ENCODE measurements around the gene ARHGAP31. TPM values are rescaled to one million over a fixed set of nuclear protein-coding genes. Genes with fewer than 3 reads are reported as not detected.

Gene ARHGAP31
- total RNA-seq, 1 experiment from 2014 or later, result 12.0 TPM

DNA sequence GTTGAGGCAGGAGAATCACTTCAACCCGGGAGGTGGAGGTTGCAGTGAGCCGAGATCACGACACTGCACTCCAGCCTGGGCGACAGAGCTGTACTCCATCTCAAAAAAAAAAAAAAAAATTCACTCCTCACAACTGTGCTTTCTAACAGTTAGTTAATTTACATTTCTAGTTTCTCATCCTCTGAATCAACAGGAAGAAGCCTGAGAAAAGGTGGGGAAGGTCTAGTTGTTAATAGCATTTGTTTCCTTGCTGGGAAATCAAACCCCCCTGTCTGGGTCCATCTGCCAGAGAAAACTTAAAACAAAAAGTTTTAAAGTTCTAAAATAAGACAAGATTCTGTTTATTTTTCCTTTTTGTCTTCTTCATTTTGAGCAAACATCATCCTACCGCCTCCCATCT, 106.9 kb downstream of the ARHGAP31 start:
- no peak for DNase-seq (ENCODE audit: low spot score)

DNA sequence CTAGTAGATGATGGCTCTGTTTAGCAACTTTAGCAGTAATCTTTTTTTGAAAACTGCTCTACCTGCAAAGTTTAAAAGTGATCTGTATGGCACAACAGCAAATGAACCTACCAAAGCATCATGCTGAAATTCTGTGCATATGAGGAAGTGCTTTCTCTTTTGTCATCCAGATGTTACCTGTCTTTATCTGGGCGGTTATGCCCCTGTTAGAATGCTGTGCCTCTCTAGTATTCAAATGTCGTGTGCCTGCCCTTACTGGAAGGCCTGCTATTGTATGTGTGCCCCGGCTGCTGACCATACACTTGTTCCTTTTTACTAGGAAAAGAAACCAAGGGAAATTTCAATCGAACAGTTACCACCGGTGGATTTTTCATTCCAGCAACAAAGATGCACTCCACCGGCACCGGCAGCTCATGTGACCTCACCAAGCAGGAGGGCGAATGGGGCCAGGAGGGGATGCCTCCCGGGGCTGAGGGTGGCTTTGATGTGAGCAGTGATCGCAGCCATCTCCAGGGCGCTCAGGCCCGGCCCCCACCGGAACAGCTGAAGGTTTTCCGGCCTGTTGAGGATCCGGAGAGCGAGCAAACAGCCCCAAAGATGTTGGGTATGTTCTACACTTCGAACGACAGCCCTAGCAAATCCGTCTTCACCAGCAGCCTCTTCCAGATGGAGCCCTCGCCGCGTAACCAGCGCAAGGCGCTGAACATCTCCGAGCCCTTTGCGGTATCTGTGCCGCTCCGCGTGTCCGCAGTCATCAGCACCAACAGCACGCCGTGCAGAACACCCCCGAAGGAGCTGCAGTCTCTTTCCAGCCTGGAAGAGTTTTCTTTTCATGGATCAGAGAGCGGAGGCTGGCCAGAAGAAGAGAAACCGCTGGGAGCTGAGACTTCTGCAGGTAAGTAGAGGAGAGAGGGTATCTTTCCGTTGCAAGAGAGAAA, 107.6 kb downstream of the ARHGAP31 start:
- ChIA-PET POLR2A (ENCODE audit: low non-redundant PET) (no interaction called here), CTCF (no interaction called here)
- TF ChIP-seq EZH2 (IDR thresholded peaks at IDR 0.05; ENCODE audit: borderline replicate concordance, low read depth, low read length, poor library complexity, severe bottlenecking), result no peak
- TF ChIP-seq, protein P1, sequence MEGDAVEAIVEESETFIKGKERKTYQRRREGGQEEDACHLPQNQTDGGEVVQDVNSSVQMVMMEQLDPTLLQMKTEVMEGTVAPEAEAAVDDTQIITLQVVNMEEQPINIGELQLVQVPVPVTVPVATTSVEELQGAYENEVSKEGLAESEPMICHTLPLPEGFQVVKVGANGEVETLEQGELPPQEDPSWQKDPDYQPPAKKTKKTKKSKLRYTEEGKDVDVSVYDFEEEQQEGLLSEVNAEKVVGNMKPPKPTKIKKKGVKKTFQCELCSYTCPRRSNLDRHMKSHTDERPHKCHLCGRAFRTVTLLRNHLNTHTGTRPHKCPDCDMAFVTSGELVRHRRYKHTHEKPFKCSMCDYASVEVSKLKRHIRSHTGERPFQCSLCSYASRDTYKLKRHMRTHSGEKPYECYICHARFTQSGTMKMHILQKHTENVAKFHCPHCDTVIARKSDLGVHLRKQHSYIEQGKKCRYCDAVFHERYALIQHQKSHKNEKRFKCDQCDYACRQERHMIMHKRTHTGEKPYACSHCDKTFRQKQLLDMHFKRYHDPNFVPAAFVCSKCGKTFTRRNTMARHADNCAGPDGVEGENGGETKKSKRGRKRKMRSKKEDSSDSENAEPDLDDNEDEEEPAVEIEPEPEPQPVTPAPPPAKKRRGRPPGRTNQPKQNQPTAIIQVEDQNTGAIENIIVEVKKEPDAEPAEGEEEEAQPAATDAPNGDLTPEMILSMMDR (conservative IDR thresholded peaks at IDR 0.05; ENCODE audit: low read depth, low read length), result no peak
- DNase-seq (ENCODE audit: low spot score), result no peak
- Histone ChIP-seq H3K27ac (ENCODE audit: low read depth, low read length, poor library complexity, severe bottlenecking) (no peak overlapping the region), H3K9me3 (ENCODE audit: low read depth, low read length, poor library complexity, severe bottlenecking) (no peaks in the 10 kb centered on the region), H3K4me1 (ENCODE audit: insufficient read depth, low read length, poor library complexity, severe bottlenecking) (no peaks in the 10 kb centered on the region), H3K36me3 (ENCODE audit: insufficient read depth, low read length, poor library complexity, severe bottlenecking) (no peaks in the 10 kb centered on the region), H3K4me3 (ENCODE audit: low read depth, low read length, poor library complexity, severe bottlenecking) (no peak overlapping the region), H3K27me3 (replicated peaks; ENCODE audit: insufficient read depth, low read depth, low read length, poor library complexity) (no peaks in the 10 kb centered on the region)
- intact Hi-C loops (cut with micrococcal nuclease; ENCODE audit: unreplicated experiment), result no loop called here
- no TSS peak for BruUV-seq (replicated peaks)

More for the DNA sequence above, 106.9 kb downstream of the ARHGAP31 start:
- Histone ChIP-seq H3K4me1 (ENCODE audit: insufficient read depth, low read length, poor library complexity, severe bottlenecking) (no peaks in the 10 kb centered on the region), H3K9me3 (ENCODE audit: low read depth, low read length, poor library complexity, severe bottlenecking) (no peaks in the 10 kb centered on the region), H3K27me3 (replicated peaks; ENCODE audit: insufficient read depth, low read depth, low read length, poor library complexity) (no peaks in the 10 kb centered on the region), H3K36me3 (ENCODE audit: insufficient read depth, low read length, poor library complexity, severe bottlenecking) (no peaks in the 10 kb centered on the region), H3K4me3 (ENCODE audit: low read depth, low read length, poor library complexity, severe bottlenecking) (no peak overlapping the region), H3K27ac (ENCODE audit: low read depth, low read length, poor library complexity, severe bottlenecking) (no peak overlapping the region)
- ChIA-PET CTCF (no interaction called here), POLR2A (ENCODE audit: low non-redundant PET) (no interaction called here)
- TF ChIP-seq, protein P1 (conservative IDR thresholded peaks at IDR 0.05; ENCODE audit: low read depth, low read length), result no peak
- TF ChIP-seq EZH2 (IDR thresholded peaks at IDR 0.05; ENCODE audit: borderline replicate concordance, low read depth, low read length, poor library complexity, severe bottlenecking), result no peak
- intact Hi-C loops (cut with micrococcal nuclease; ENCODE audit: unreplicated experiment), result no loop called here
- BruUV-seq (replicated peaks), result no TSS peak

DNA sequence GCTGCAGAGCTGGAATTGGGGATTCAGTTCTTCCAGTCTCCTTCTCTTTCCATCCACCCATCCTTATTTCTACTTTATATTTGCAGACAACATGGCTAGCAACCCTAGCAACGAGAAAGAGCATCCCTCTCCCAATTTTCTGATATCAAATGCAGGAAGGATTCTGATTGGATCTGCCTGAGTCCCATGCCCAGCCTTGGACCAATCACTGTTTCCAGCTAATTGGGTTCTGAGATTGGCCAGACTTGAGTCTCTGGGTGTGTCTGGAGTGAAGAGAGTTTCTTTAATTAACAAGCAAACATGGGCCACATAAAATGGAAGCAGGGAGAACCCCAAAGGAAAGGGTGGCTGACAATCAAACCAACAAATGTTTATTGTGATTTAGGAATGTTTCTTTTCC, 108.6 kb downstream of the ARHGAP31 start:
- H3K27me3 ChIP-seq (replicated peaks; ENCODE audit: insufficient read depth, low read depth, low read length, poor library complexity), result no peaks in the 10 kb centered on the region
- no peak overlapping the region for H3K27ac ChIP-seq (ENCODE audit: low read depth, low read length, poor library complexity, severe bottlenecking)
- intact Hi-C loops (cut with micrococcal nuclease; ENCODE audit: unreplicated experiment), result no loop called here
- TF ChIP-seq EZH2 (IDR thresholded peaks at IDR 0.05; ENCODE audit: borderline replicate concordance, low read depth, low read length, poor library complexity, severe bottlenecking), result no peak
- TF ChIP-seq, protein P1 (conservative IDR thresholded peaks at IDR 0.05; ENCODE audit: low read depth, low read length), result no peak
- H3K4me1 ChIP-seq (ENCODE audit: insufficient read depth, low read length, poor library complexity, severe bottlenecking), result no peaks in the 10 kb centered on the region
- BruUV-seq (replicated peaks), result no TSS peak
- no peaks in the 10 kb centered on the region for H3K9me3 ChIP-seq (ENCODE audit: low read depth, low read length, poor library complexity, severe bottlenecking)
- ChIA-PET POLR2A (ENCODE audit: low non-redundant PET) (no interaction called here), CTCF (no interaction called here)
- no peak for DNase-seq (ENCODE audit: low spot score)
- no peaks in the 10 kb centered on the region for H3K36me3 ChIP-seq (ENCODE audit: insufficient read depth, low read length, poor library complexity, severe bottlenecking)
- no peak overlapping the region for H3K4me3 ChIP-seq (ENCODE audit: low read depth, low read length, poor library complexity, severe bottlenecking)
